ENCODE results near the gene VPS13D. TPM values are rescaled to one million over a fixed set of nuclear protein-coding genes. Genes with fewer than 3 reads are reported as not detected.
"Not testable (repeated sequence)": the region's sequence is repeated elsewhere in the genome, so short reads cannot be mapped to it uniquely, and the experiment has no call there.

The VPS13D gene
- total and polyA plus RNA-seq, 4 donors, result 10.2 to 68.3 (median 12.6) TPM

GRCh38 chr1:12519693-12520364 is 290.0 kb downstream of the VPS13D start:
- no peak for TF ChIP-seq HNF4A (conservative IDR thresholded peaks at IDR 0.05)
- no peak for TF ChIP-seq RXRA (IDR thresholded peaks at IDR 0.05)
- no peak for TF ChIP-seq MAX (IDR thresholded peaks at IDR 0.05)
- TF ChIP-seq CTCF (IDR thresholded peaks at IDR 0.05; ENCODE audit: low read depth, low read length, missing input control), result no peak
- no peak for TF ChIP-seq RAD21 (IDR thresholded peaks at IDR 0.05)
- DNase-seq (ENCODE audit: low spot score), result no peak
- Histone ChIP-seq H3K9me3 (ENCODE audit: control insufficient read depth in 4 of 4, low read length in 3 of 4) (no peaks in the 10 kb centered on the region), H3K9ac (ENCODE audit: low read depth in 1 of 2, low read length in 2 of 2) (no peak overlapping the region), H3K27me3 (ENCODE audit: control insufficient read depth in 4 of 4, insufficient read depth in 4 of 4, low read length in 3 of 4) (no peaks in the 10 kb centered on the region), H3K4me1 (ENCODE audit: control insufficient read depth in 4 of 4, insufficient read depth in 4 of 4, low read length in 3 of 4) (peaks cover 0 to 8% (median 2%) of the 10 kb centered on the region in 4 donors), H3K36me3 (ENCODE audit: control insufficient read depth in 4 of 4, insufficient read depth in 3 of 4, low read depth in 1 of 4, low read length in 3 of 4) (no peaks in the 10 kb centered on the region), H3K4me3 (ENCODE audit: low read depth in 1 of 3, low read length in 3 of 3) (no peak overlapping the region), H3K27ac (ENCODE audit: low read depth in 1 of 2, low read length in 2 of 2) (no peak overlapping the region)
- WGBS, result 94% methylated on average over 11 of the region's 11 CpGs

GRCh38 chr1:12521096-12521495 is 291.3 kb downstream of the VPS13D start:
- no peaks in the 10 kb centered on the region for H3K9me3 ChIP-seq (ENCODE audit: control insufficient read depth in 4 of 4, low read length in 3 of 4)
- H3K27me3 ChIP-seq (ENCODE audit: control insufficient read depth in 4 of 4, insufficient read depth in 4 of 4, low read length in 3 of 4), result no peaks in the 10 kb centered on the region
- no peak for DNase-seq (ENCODE audit: low spot score)

GRCh38 chr1:12522780-12523179 is 292.9 kb downstream of the VPS13D start:
- TF ChIP-seq RXRA (IDR thresholded peaks at IDR 0.05), result peak; percentile 23 to 59
- peak; percentile 58 to 63 for TF ChIP-seq HNF4A (conservative IDR thresholded peaks at IDR 0.05)
- peak; percentile 19 for TF ChIP-seq SP1 (IDR thresholded peaks at IDR 0.05)
- H3K36me3 ChIP-seq (ENCODE audit: control insufficient read depth in 4 of 4, insufficient read depth in 3 of 4, low read depth in 1 of 4, low read length in 3 of 4); DNase-seq (ENCODE audit: low spot score); H3K9ac ChIP-seq (ENCODE audit: low read depth in 1 of 2, low read length in 2 of 2); H3K4me3 ChIP-seq (ENCODE audit: low read depth in 1 of 3, low read length in 3 of 3); H3K27me3 ChIP-seq (ENCODE audit: control insufficient read depth in 4 of 4, insufficient read depth in 4 of 4, low read length in 3 of 4); H3K9me3 ChIP-seq (ENCODE audit: control insufficient read depth in 4 of 4, low read length in 3 of 4): not testable (repeated sequence)
- 54% methylated on average over 9 of the region's 9 CpGs for WGBS
- H3K4me1 ChIP-seq (ENCODE audit: control insufficient read depth in 4 of 4, insufficient read depth in 4 of 4, low read length in 3 of 4), result peaks cover 0 to 29% (median 9%) of the 10 kb centered on the region in 4 donors
- H3K27ac ChIP-seq (ENCODE audit: low read depth in 1 of 2, low read length in 2 of 2), result peak overlapping the region in 1 of 2 donors; percentile 95

More at GRCh38 chr1:12521096-12521495, 291.3 kb downstream of the VPS13D start:
- TF ChIP-seq NR2F2 (IDR thresholded peaks at IDR 0.05) (no peak), EGR1 (IDR thresholded peaks at IDR 0.05; ENCODE audit: low read depth in 2 of 2) (no peak), RAD21 (IDR thresholded peaks at IDR 0.05) (no peak), CTCF (IDR thresholded peaks at IDR 0.05; ENCODE audit: low read depth, low read length, missing input control) (no peak)
- Histone ChIP-seq H3K9ac (ENCODE audit: low read depth in 1 of 2, low read length in 2 of 2) (no peak overlapping the region), H3K27ac (ENCODE audit: low read depth in 1 of 2, low read length in 2 of 2) (no peak overlapping the region), H3K4me3 (ENCODE audit: low read depth in 1 of 3, low read length in 3 of 3) (no peak overlapping the region), H3K4me1 (ENCODE audit: control insufficient read depth in 4 of 4, insufficient read depth in 4 of 4, low read length in 3 of 4) (peaks cover 0 to 18% (median 5%) of the 10 kb centered on the region in 4 donors), H3K36me3 (ENCODE audit: control insufficient read depth in 4 of 4, insufficient read depth in 3 of 4, low read depth in 1 of 4, low read length in 3 of 4) (no peaks in the 10 kb centered on the region)
- WGBS, result 86% methylated on average over 5 of the region's 5 CpGs

Measured in liver (tissue), 9 donors.